DOHH2 (cell line): ENCODE data around the gene USP49.

Experiments used
- EZH2phosphoT487 ChIP-seq: fragments of 200-600 bp; sonication (generic); IDR thresholded peaks from 2 replicates; pipeline ENCODE4 v1.6.1; 2017; ENCODE audit warnings: borderline replicate concordance, mild to moderate bottlenecking, antibody characterized with exemption, low read length, moderate library complexity, mixed read lengths
- TF ChIP-seq, protein P1 (sequence below): fragments of 200-600 bp; sonication (generic); IDR thresholded peaks from one replicate; pipeline ENCODE4 v1.5.1; 2014; ENCODE audit warnings: antibody characterized with exemption, mild to moderate bottlenecking, low read depth, low read length; ENCODE audit not compliant: poor library complexity, severe bottlenecking

DNA sequence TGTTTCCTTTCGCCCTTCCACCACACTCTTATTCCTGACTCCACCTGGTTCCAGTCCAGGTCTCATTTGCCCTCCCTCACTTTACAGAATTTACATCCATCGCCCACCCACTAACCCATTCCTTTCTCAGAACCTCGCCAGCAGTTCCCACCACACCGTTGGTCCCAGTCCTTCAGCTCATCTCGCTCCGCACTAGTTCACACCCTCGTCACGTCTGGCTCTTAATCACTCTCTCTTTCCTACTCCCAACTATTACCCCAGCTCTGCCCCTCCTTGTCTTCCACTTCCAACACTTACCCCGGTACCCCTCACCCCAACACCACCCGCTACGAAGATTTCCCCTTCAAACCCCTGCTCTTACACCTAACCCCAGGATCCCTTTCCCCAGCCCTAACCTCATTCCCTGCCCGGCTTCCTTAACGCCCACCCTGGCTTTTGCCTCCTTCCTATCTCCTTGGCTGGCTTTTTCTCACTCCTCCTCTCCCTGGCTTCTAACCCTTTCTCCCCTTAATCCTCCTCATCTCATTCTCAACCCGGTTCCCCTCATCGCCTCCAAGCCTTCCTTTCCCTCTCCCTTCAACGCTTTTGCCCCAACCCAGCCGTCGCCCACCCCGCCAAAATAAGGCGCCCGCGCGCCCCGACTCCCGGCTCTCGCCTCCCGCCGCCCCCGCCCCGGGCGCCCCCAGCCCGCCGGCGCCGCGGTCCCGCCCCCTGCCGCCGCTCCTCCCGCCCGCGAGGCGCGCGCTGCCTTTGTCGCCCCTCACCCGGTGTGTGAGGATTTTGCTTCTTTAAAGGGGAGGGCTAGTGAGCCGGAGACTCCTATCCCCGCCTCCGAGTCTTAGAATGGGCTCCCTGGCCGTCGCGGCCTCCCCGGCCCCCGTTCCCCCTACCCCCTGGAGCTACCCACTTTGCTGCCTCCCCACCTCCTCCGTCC lies 542 bp downstream of the USP49 start:
- TF ChIP-seq, protein P1, sequence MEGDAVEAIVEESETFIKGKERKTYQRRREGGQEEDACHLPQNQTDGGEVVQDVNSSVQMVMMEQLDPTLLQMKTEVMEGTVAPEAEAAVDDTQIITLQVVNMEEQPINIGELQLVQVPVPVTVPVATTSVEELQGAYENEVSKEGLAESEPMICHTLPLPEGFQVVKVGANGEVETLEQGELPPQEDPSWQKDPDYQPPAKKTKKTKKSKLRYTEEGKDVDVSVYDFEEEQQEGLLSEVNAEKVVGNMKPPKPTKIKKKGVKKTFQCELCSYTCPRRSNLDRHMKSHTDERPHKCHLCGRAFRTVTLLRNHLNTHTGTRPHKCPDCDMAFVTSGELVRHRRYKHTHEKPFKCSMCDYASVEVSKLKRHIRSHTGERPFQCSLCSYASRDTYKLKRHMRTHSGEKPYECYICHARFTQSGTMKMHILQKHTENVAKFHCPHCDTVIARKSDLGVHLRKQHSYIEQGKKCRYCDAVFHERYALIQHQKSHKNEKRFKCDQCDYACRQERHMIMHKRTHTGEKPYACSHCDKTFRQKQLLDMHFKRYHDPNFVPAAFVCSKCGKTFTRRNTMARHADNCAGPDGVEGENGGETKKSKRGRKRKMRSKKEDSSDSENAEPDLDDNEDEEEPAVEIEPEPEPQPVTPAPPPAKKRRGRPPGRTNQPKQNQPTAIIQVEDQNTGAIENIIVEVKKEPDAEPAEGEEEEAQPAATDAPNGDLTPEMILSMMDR = no peak
- no peak for TF ChIP-seq EZH2phosphoT487
